Cerebellar cortex (tissue), 1 donor: Measurements from ENCODE around the gene PCDHGB4.
"Not testable (repeated sequence)": the region's sequence is repeated elsewhere in the genome, so short reads cannot be mapped to it uniquely, and the experiment has no call there.

Source experiments
- DNase-seq: peaks from one replicate; pipeline ENCODE4 v3.0.0-alpha.2; 2015; ENCODE audit warnings: low spot score

PCDHGB4 gene

GRCh38 chr5:141430332-141431113, 43.0 kb downstream of the PCDHGB4 start, which contains the start of gene PCDHGA12:
PCDHGA12 (plus strand) TSS chr5:141430507; CDS start chr5:141430760, 253 bp downstream.
- no peak for DNase-seq

GRCh38 chr5:141431286-141431685, 43.8 kb downstream of the PCDHGB4 start:
- DNase-seq: no peak

GRCh38 chr5:141432308-141432707, 44.8 kb downstream of the PCDHGB4 start:
- not testable (repeated sequence) for DNase-seq

GRCh38 chr5:141432726-141433125, 45.2 kb downstream of the PCDHGB4 start:
- DNase-seq: not testable (repeated sequence)

GRCh38 chr5:141434006-141434405, 46.5 kb downstream of the PCDHGB4 start:
- no peak for DNase-seq

GRCh38 chr5:141437221-141437620, 49.7 kb downstream of the PCDHGB4 start:
- DNase-seq: no peak

GRCh38 chr5:141439411-141440141, 52.1 kb downstream of the PCDHGB4 start:
- DNase-seq: peak; percentile 3
